ENCODE data around the gene YIPF6.
A peak's percentile ranks its signal among the peaks of the same experiment; 100 is the strongest.
"Not testable (repeated sequence)": the region's sequence is repeated elsewhere in the genome, so short reads cannot be mapped to it uniquely, and the experiment has no call there.

YIPF6 gene, protein sequence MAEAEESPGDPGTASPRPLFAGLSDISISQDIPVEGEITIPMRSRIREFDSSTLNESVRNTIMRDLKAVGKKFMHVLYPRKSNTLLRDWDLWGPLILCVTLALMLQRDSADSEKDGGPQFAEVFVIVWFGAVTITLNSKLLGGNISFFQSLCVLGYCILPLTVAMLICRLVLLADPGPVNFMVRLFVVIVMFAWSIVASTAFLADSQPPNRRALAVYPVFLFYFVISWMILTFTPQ

DNA sequence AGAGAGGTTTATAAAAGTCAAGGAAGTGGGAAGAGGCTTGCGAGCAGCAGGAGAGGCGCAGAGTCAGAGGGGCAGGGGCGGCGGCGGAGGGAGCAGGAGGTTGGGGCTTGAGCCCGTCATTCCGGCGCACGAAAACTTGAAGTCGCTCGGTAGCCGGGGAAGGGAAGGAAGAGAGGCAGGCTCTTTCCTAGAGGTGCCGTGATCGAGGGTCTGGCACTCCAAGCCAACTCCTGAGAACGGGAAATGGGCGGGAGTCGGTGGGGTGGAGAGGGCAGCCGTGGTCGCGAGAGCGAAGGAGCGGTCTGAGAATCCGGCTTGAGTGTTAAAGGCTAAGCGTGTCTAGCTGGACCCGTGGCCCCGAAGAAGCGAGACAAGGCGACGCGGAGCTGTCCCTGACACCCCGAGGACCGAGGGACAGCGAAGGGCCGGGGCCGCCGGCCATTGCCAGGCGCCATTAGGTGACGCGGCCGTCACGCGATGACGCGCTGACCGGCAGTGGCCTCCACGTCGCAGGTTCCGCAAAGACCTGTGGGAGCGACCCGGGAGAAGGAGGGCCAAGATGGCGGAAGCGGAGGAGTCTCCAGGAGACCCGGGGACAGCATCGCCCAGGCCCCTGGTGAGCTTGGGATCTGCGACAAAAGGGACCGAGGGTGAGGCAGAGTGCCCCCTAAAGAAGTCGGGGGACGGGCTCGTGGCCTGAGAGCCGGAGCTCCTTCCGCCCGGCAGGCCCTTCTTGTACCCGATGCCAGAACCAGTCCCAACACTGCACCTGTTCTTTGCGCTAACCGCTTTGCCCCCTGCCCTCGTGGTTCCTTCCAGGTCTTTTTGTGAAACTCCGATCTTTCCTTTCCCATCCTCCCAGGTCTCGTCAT lies at the start of gene YIPF6:
Gene YIPF6 (plus strand): TSS at position 544 of the 872 bp plus-strand sequence. CDS start 16 bp downstream, at position 560.
- DNase-seq (ENCODE audit: low read depth), result peak; percentile 24

- DNase-seq (ENCODE audit: low read depth), result no peak
Measured at GRCh38 chrX:68451720-68452119, 47.1 kb upstream of the YIPF6 start.

DNA sequence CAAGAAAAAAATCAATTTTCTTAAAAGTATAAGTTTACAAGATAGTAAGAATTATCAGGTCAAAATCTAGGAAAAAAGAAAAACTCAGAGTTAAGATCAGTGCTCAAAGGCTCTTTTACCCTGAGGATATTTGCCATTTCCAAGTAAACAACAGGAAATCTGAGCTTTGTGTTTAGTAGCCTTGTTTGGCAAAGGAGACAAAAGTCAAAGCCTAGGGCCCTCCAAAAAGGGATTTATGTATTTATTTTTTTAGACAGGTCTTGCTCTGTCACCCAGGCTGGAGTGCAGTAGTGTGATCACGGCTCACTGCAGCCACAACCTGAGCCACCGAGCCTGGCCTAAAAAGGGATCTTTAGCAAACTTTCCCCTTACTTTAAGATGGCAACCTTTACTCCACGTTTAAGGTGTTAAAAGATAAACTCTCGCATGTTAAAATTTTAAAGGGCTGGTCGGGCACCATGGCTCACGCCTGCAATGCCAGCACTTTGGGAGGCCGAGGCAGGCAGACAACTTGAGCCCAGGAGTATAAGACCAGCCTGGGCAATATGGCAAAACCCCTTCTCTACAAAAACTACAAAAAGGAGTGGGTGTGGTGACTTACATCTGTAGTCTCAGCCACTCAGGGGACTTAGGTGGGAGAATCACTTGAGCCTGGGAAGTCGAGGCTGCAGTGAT lies 44.2 kb upstream of the YIPF6 start:
- DNase-seq (ENCODE audit: low read depth), result no peak

DNA sequence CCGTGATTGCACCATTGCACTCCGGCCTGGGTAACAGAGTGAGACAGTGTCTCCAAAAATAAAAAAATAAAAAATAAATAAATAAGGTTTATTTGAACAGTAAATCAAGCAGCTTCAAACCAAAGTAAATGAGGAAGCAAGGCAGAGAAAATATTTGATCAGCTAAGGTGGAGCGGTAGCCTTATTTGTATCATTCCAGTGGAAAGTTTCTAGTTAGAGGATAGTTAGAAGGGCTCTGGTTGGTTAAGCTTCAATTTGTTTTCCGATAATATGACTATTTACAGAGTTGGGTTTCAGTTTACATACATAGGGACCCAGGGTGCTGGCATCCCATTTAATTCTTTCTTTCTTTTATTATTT lies 43.7 kb upstream of the YIPF6 start:
- no peak for DNase-seq (ENCODE audit: low read depth)

GRCh38 chrX:68461093-68461492 lies 37.8 kb upstream of the YIPF6 start:
- no peak for DNase-seq (ENCODE audit: low read depth)

GRCh38 chrX:68461576-68461975 lies 37.3 kb upstream of the YIPF6 start:
- no peak for DNase-seq (ENCODE audit: low read depth)

DNA sequence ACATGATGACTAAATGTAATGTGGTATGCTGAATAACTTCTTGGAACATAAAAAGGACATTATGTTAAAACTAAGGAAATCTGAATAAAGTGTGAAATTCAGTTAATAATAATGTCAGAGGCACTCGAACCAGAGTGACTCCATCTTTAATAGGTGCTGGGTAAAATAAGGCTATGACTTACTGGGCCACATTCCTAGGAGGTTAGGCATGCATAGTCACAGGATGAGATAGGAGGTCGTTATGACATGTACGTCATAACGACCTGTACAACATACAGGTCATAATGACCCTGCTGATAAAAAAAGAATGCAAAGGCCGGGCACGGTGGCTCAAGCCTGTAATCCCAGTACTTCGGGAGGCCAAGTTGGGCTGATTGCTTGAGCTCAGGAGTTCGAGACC lies 36.7 kb upstream of the YIPF6 start:
- no peak for DNase-seq (ENCODE audit: low read depth)

DNA sequence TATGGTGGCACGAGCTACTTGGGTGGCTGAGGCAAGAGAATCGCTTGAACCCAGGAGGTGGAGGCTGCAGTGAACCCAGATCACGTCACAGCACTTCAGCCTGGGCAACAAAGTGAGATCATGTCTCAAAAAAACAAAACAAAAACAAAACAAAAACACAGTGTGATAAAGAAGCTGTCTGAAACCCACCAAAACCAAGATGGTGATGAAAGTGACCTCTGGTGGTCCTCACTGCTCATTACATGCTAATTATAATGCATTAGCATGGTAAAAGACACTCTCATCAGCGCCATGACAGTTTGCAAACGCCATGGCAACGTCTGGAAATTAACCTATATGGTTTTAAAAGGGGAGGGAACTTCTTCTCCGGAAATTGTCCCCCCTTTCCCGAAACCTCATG lies 36.2 kb upstream of the YIPF6 start:
- DNase-seq (ENCODE audit: low read depth), result peak; percentile 6

DNA sequence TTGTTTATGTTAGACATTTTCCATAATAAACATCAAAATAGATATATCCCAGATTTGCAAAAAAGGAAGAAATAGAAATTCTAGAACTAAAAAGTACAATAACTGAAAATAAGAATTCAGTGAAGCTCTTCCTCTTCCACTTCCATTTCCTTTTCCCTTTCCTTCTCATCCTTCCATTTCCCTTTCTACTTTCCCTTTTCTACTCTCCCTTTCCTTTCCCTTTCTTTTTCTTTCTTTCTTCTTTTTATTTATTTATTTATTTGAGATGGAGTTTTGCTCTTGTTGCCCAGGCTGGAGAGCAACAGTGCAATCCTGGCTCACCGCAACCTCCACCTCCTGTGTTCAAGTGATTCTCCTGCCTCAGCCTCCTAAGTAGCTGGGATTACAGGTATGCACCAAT lies 35.0 kb upstream of the YIPF6 start:
- DNase-seq (ENCODE audit: low read depth), result no peak

GRCh38 chrX:68464796-68465195 lies 34.1 kb upstream of the YIPF6 start:
- DNase-seq (ENCODE audit: low read depth), result no peak

GRCh38 chrX:68480969-68481368 lies 17.9 kb upstream of the YIPF6 start:
- DNase-seq (ENCODE audit: low read depth), result no peak

- DNase-seq (ENCODE audit: low read depth), result not testable (repeated sequence)
Measured at GRCh38 chrX:68486198-68486597, 12.7 kb upstream of the YIPF6 start.

DNA sequence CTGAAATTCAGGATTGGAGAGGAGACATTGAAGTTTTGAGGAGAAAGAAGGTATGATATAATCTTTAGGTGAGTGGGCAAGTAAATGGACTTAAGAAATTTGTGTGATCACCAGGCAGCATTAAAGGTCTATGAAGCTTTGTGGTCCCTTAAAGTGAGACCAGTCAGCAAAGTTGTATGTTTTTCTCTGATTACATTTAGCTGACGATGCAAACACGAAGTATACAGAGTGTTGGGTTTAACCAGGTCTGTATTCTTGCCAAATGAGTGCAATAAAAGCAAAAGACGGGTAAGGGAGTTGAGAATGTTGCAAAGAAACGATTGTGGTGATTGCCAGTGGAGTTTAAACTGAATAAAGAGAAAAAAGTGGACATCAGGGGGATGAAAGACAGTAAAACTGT lies 11.6 kb upstream of the YIPF6 start:
- DNase-seq (ENCODE audit: low read depth), result no peak

DNA sequence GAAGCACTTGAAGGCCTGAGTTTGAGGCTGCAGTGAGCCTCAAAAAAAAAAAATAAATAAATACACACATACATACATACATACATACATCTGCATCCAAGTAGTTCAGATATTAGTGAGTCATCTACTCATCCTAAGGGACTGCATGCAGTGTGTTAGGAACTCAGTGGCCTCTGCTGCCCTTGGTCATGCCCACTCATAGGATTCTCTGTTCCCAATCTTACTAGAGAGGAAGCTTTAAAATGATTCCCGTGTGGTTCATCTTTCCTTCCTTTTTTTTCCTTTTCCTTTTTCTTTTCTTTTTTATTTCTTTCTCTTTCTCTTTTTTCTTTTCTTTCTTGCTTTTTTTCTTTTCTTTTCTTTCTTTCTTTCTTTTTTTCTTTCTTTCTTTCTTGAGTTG lies 10.9 kb upstream of the YIPF6 start:
- DNase-seq (ENCODE audit: low read depth), result no peak

DNA sequence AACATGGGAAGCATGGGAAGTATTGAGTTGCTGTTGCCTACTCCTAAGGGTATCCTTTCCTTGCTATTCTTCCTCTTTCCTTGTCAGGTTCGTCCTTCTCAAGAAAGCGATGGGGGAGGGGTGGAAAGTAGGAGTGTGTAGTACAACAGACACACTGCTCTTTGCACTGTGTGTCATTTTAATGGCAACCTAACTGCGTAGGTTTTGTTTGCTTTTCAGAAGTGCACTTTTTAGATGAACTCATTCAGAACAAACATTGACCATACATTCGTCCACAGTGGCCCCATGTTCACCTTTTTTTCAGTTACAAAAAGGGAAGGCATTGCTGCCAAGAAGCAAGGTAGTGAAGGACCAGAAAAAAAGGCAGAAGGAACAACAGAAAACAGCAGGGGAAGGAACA lies 10.2 kb upstream of the YIPF6 start:
- DNase-seq (ENCODE audit: low read depth), result no peak

GRCh38 chrX:68490644-68491043 lies 8.2 kb upstream of the YIPF6 start:
- no peak for DNase-seq (ENCODE audit: low read depth)

DNA sequence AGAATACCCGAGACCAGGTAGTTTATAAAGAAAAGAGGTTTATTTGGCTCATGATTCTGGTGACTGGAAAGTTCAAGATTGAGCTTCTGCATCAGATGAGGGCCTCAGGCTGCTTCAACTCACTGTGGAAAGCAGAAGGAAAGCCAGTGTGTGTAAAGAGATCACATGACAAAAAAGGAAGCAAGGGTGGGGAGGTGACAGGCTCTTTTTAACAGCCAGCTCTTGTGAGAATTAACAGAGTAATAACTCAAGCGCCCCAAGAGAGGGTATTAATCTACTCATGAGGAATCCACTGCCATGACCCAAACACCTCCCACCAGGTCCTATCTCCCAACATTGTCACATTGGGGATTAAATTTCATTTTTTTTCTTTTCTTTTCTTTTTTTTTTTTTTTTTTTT lies 6.3 kb upstream of the YIPF6 start:
- DNase-seq (ENCODE audit: low read depth), result no peak

GRCh38 chrX:68493776-68494175 lies 5.1 kb upstream of the YIPF6 start:
- DNase-seq (ENCODE audit: low read depth), result not testable (repeated sequence)

DNA sequence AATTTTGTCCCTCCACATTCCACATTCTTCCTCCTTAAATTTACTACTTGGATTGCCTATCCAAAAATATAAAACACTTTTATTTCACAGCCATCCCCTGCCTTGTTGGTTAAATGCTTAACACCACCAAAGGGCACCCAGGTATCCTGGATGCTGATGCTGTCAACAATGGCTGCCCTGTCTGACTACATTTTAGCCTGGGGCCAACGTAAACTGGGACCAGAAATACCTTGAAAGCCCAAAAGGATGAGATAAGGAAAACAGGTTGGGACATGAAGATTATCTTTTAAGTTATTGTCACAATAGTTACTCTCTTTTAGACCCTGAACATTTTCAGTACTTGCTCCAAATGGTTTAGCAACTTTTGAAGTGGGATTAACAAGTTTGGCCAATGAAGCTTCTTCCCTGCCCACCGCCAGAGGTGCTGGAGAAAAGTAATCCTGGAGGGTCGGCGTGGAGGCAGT lies 775 bp upstream of the YIPF6 start:
- no peak for DNase-seq (ENCODE audit: low read depth)

DNA sequence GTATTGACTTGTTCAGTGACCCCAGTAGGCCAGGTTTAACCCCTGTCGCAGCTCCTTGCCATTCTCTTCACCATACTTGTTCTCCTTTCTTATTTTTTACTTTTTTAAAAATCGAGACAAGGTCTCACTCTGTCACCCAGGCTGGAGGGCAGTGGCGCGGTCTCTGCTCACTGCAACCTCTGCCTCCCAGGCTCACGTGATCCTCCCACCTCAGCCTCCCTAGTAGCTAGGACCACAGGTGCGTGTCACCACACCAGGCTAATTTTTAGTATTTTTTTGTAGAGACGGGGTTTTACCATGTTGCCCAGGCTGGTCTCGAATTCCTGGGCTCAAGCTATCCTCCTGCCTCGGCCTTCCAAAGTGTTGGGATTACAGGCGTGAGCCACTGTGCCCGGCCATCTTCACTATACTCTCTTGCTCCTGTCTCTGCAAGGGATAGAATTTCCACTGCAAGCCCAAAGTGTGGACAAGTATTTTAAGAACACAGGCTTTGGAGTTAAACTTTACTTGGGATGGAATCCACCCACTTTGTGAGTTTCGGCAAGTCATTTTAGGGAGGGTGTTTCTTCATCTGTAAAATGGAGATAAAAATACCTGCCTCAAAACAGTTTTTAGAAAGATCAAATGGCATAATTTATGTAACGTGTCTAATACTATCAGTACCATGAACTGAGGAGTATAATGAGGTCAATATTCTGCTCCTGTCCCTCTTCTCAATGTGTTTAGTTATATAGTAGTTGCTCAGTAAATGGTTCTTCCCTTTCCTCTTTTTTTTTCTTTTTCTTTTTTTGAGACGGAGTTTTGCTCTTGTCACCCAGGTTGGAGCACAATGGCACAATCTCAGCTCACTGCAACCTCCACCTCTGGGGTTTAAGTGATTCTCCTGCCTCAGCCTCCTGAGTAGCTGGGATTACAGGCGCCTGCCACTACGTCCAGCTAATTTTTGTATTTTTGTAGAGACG lies 973 bp downstream of the YIPF6 start:
- DNase-seq (ENCODE audit: low read depth), result no peak

DNA sequence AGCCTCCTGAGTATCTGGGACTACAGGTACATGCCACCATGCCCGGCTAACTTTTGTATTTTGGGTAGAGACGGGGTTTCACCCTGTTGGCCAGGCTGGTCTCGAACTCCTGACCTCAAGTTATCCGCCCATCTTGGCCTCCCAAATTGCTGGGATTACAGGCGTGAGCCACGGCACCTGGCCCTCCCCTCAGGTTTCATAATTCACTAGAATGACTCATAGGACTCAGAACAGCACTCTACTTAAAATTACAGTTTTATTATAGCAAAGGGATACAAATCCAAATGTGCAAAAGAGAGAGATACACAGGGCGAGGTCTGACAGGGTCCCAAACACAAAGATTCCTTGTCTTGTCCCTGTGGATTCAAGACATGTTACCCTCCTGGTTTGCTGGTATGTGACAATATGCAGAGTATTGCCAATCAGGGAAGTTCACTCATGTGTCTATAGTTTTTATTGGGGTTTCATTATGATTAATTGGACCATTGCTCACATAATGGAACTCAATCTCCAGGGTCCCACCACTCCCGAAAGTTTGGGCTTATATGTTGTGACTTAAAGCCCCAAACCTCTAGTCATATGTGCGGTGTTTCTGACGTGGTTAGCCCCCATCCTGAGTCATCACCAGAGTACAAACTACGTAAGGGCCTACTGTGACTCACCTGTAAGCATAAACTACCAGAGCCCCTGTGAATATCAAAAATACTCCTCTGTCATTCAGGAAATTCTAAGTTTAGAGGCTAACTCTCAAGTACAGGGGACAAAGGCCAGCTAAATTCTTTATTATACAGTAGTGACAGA lies 5.2 kb downstream of the YIPF6 start:
- peak; percentile 8 for DNase-seq (ENCODE audit: low read depth)
